ENCODE measurements around the gene UXS1. TPM values are rescaled to one million over a fixed set of nuclear protein-coding genes. Genes with fewer than 3 reads are reported as not detected.

UXS1 gene
- total RNA-seq, 2 experiments from 2014 or later: 20.5 to 21.9 TPM

DNA sequence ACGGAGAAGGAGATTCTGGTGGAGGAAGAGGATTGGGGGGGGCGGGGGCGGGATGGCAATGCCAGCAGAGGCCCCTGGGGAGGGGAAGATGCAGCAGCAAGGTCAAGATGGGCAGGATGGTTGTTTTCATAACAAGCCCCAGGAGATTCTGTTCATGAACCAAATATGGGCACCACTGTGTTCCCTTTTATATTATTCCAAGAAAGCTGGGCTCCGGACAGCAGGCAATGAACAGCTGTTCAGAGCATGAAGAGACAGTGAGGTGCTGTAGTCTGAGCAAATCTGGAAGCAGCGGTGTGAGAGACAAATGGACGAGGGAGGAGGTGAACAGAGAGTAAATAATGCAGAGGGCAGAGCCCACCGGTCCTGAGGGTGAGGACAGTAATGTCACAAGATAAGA is 20.0 kb downstream of the UXS1 start:
- Histone ChIP-seq H4K20me1 (ENCODE audit: insufficient read depth, low read length) (no peaks in the 10 kb centered on the region), H3K4me3 (ENCODE audit: low read depth, low read length, poor library complexity, severe bottlenecking) (no peak overlapping the region), H3K27ac (ENCODE audit: low read depth, low read length, poor library complexity, severe bottlenecking) (no peak overlapping the region), H3K9me3 (ENCODE audit: low read length) (no peaks in the 10 kb centered on the region), H3K4me1 (ENCODE audit: insufficient read depth, low read length, poor library complexity, severe bottlenecking) (no peaks in the 10 kb centered on the region), H3K9me2 (ENCODE audit: insufficient read depth, low read length) (no peaks in the 10 kb centered on the region), H2AFZ (ENCODE audit: low read length) (no peak overlapping the region), H3K79me2 (ENCODE audit: insufficient read depth, low read depth, low read length) (no peaks in the 10 kb centered on the region), H3K36me3 (ENCODE audit: insufficient read depth, low read length) (no peaks in the 10 kb centered on the region), H3K4me2 (ENCODE audit: low read length) (no peak overlapping the region)
- no peak for DNase-seq (ENCODE audit: low spot score)
- intact Hi-C loops (cut with micrococcal nuclease; ENCODE audit: unreplicated experiment): no loop called here
- BruUV-seq (replicated peaks): no TSS peak
- CTCF ChIA-PET (ENCODE audit: unreplicated experiment): no interaction called here
- TF ChIP-seq EZH2phosphoT487 (IDR thresholded peaks at IDR 0.05; ENCODE audit: borderline replicate concordance, low read depth, low read length): no peak
- TF ChIP-seq, protein P1, sequence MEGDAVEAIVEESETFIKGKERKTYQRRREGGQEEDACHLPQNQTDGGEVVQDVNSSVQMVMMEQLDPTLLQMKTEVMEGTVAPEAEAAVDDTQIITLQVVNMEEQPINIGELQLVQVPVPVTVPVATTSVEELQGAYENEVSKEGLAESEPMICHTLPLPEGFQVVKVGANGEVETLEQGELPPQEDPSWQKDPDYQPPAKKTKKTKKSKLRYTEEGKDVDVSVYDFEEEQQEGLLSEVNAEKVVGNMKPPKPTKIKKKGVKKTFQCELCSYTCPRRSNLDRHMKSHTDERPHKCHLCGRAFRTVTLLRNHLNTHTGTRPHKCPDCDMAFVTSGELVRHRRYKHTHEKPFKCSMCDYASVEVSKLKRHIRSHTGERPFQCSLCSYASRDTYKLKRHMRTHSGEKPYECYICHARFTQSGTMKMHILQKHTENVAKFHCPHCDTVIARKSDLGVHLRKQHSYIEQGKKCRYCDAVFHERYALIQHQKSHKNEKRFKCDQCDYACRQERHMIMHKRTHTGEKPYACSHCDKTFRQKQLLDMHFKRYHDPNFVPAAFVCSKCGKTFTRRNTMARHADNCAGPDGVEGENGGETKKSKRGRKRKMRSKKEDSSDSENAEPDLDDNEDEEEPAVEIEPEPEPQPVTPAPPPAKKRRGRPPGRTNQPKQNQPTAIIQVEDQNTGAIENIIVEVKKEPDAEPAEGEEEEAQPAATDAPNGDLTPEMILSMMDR (conservative IDR thresholded peaks at IDR 0.05; ENCODE audit: low read length): no peak
- POLR2A ChIA-PET: no interaction called here

DNA sequence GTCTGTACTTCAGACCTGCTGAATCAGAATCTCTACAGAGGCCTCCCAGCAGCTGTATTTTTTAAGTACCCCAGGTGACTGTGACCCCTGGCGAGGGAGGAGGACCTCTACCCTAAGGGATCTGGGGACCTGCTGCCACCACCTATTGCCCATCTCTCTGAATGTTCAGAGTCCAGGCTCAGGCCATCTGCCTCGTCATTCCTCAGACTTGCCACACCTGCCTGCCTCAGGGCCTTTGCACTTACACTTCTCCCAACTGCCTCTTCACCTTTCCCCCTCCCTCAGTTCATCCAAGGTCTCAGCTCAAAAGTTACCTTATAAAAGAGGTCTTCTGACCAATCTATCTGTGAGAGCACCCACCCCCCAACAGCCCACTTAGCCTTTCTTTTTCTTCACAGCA is 21.5 kb downstream of the UXS1 start:
- no peaks in the 10 kb centered on the region for H3K79me2 ChIP-seq (ENCODE audit: insufficient read depth, low read depth, low read length)
- POLR2A ChIA-PET: no interaction called here

DNA sequence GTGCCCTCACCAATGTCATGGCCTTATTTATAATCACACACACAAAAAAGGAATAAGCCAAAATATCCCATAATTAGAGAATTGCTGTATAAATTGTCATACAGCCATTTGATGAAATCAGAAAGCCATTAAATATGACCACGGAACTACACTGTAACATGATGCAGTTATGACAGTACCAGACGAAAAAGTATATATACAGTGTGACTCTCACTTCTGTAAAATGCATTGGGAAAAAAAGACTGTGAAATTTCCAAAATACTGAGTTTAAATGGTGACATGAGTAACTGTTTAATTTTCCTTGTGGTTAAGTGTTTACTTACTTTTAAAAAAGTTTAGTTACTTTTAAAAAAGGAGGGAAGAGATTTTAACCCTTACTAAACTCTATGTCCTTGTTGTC is 25.4 kb downstream of the UXS1 start:
- ChIA-PET CTCF (ENCODE audit: unreplicated experiment) (no interaction called here), POLR2A (no interaction called here)
- Histone ChIP-seq H3K79me2 (ENCODE audit: insufficient read depth, low read depth, low read length) (no peaks in the 10 kb centered on the region), H2AFZ (ENCODE audit: low read length) (no peak overlapping the region), H3K4me3 (ENCODE audit: low read depth, low read length, poor library complexity, severe bottlenecking) (no peak overlapping the region), H4K20me1 (ENCODE audit: insufficient read depth, low read length) (no peaks in the 10 kb centered on the region), H3K4me1 (ENCODE audit: insufficient read depth, low read length, poor library complexity, severe bottlenecking) (peaks cover 15% of the 10 kb centered on the region), H3K27ac (ENCODE audit: low read depth, low read length, poor library complexity, severe bottlenecking) (no peak overlapping the region), H3K4me2 (ENCODE audit: low read length) (no peak overlapping the region), H3K9me2 (ENCODE audit: insufficient read depth, low read length) (no peaks in the 10 kb centered on the region), H3K9me3 (ENCODE audit: low read length) (no peaks in the 10 kb centered on the region), H3K36me3 (ENCODE audit: insufficient read depth, low read length) (no peaks in the 10 kb centered on the region)
- no TSS peak for BruUV-seq (replicated peaks)
- no peak for TF ChIP-seq EZH2phosphoT487 (IDR thresholded peaks at IDR 0.05; ENCODE audit: borderline replicate concordance, low read depth, low read length)
- TF ChIP-seq, protein P1 (conservative IDR thresholded peaks at IDR 0.05; ENCODE audit: low read length): no peak
- DNase-seq (ENCODE audit: low spot score): no peak
- intact Hi-C loops (cut with micrococcal nuclease; ENCODE audit: unreplicated experiment): no loop called here

More for the DNA sequence above, 21.5 kb downstream of the UXS1 start:
- Histone ChIP-seq H3K9me2 (ENCODE audit: insufficient read depth, low read length) (no peaks in the 10 kb centered on the region), H4K20me1 (ENCODE audit: insufficient read depth, low read length) (no peaks in the 10 kb centered on the region), H3K9me3 (ENCODE audit: low read length) (no peaks in the 10 kb centered on the region), H3K4me1 (ENCODE audit: insufficient read depth, low read length, poor library complexity, severe bottlenecking) (no peaks in the 10 kb centered on the region), H3K4me3 (ENCODE audit: low read depth, low read length, poor library complexity, severe bottlenecking) (no peak overlapping the region), H3K4me2 (ENCODE audit: low read length) (no peak overlapping the region), H2AFZ (ENCODE audit: low read length) (no peak overlapping the region), H3K27ac (ENCODE audit: low read depth, low read length, poor library complexity, severe bottlenecking) (no peak overlapping the region), H3K36me3 (ENCODE audit: insufficient read depth, low read length) (no peaks in the 10 kb centered on the region)
- intact Hi-C loops (cut with micrococcal nuclease; ENCODE audit: unreplicated experiment): no loop called here
- TF ChIP-seq EZH2phosphoT487 (IDR thresholded peaks at IDR 0.05; ENCODE audit: borderline replicate concordance, low read depth, low read length): no peak
- TF ChIP-seq, protein P1 (conservative IDR thresholded peaks at IDR 0.05; ENCODE audit: low read length): no peak
- CTCF ChIA-PET (ENCODE audit: unreplicated experiment): no interaction called here
- no TSS peak for BruUV-seq (replicated peaks)
- DNase-seq (ENCODE audit: low spot score): no peak
